ENCODE measurements around the gene DAGLA.

Gene DAGLA

GRCh38 chr11:61714916-61715315, 34.7 kb downstream of the DAGLA start:
- Histone ChIP-seq H3K27me3 (no peaks in the 10 kb centered on the region), H3K36me3 (no peaks in the 10 kb centered on the region), H3K9ac (no peak overlapping the region), H3K9me3 (replicated peaks in 1 of 11) (no peaks in the 10 kb centered on the region), H3K4me1 (peaks cover 79 to 97% (median 88%) of the 10 kb centered on the region in 10 experiments), H3K4me2 (peak overlapping the region in 8 of 11 experiments; percentile 91 to 100 (median 96); a peak in 13 of 22 replicates), H3K27ac (no peak overlapping the region), H3K4me3 (no peak overlapping the region), H4K20me1 (peaks cover 0 to 71% (median 0%) of the 10 kb centered on the region in 11 experiments; a peak in 6 of 22 replicates)
- TF ChIP-seq Cebpa-rat (IDR thresholded peaks at IDR 0.05), result no peak

DNA sequence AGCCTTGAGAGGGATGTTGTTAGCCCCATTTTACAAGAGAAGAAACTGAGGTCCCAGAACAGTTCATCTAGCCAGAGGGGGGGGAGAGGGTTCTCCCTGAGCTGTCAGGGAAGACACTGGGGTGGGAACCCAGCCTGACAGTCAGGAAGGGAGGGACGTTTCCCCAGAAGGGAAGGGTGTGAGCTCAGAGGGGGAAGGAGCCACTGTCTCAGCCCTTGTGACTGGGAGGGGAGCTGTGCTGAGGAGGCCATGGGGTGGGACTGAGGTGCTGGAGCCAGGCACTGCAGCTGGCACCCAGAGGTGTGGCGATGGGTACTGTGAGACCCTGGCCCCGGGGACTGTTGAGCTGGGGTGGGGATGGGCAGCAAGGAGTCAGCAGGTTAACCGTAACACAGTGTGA, 35.7 kb downstream of the DAGLA start:
- H3K4me3 ChIP-seq, result peak overlapping the region in 1 of 10 experiments; percentile 47; a peak in 2 of 20 replicates
- H3K4me1 ChIP-seq, result peaks cover 75 to 94% (median 79%) of the 10 kb centered on the region in 10 experiments

DNA sequence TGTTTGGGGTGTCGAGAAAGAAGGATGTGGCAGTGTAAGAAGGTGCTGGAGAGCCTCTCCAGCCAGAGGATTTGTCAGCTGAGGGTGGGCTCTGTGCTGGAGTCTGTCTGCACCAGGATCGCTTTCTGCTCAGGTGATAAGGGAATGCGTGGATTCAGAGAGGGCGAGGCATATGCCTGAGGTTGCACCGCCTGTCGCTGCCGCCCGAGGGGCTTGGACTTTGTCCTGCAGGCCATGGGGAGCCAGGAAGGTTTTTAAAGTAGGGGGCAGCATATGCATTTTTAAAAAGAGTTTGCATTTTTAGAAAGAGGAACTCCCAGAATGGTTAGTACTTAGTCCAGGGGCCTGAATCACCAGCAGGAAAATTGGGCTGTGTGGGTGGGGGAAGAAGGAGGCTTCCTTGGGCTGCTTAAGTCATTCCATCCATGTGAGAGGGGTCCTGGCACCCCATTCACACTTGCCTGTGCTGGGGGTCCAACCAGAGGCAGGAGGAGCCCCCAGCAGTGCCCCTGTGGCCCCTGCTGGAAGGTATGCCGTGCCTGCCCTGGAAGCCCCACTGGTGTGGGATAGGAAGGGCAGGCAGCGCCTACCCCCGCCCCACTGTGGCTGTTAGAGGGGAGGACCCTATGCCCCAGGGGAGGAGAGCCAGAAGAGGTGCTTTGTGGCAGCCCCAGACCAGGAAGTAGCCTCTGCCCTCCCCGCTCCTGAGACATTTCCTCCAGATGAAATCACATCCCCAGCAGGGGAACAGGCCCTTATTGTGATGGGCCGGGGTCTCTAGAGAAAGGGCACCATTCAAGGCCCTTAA, 36.5 kb downstream of the DAGLA start:
- H3K4me1 ChIP-seq, result peaks cover 69 to 90% (median 74%) of the 10 kb centered on the region in 10 experiments
- H3K4me2 ChIP-seq, result peak overlapping the region; percentile 91 to 100 (median 96)
- peak overlapping the region in 4 of 10 experiments; percentile 27 to 55 (median 40); a peak in 6 of 20 replicates for H3K4me3 ChIP-seq
- H4K20me1 ChIP-seq, result peaks cover 0 to 64% (median 0%) of the 10 kb centered on the region in 11 experiments; a peak in 6 of 22 replicates
- peaks cover 0 to 9% (median 0%) of the 10 kb centered on the region in 11 experiments; a peak in 2 of 22 replicates for H3K36me3 ChIP-seq
- no peaks in the 10 kb centered on the region for H3K27me3 ChIP-seq
- H3K27ac ChIP-seq, result peak overlapping the region in 10 of 11 experiments; percentile 30 to 81 (median 68); a peak in 18 of 22 replicates
- TF ChIP-seq Cebpa-rat (IDR thresholded peaks at IDR 0.05), result no peak
- H3K9me3 ChIP-seq (replicated peaks in 1 of 11), result no peaks in the 10 kb centered on the region
- H3K9ac ChIP-seq, result peak overlapping the region; percentile 44 to 69 (median 57); a peak in 18 of 22 replicates

More for the DNA sequence above, 35.7 kb downstream of the DAGLA start:
- Histone ChIP-seq H3K27me3 (no peaks in the 10 kb centered on the region), H3K27ac (peak overlapping the region in 2 of 11 experiments; percentile 77; a peak in 1 of 22 replicates), H3K4me2 (peak overlapping the region; percentile 91 to 100 (median 96)), H3K9me3 (replicated peaks in 1 of 11) (no peaks in the 10 kb centered on the region), H4K20me1 (peaks cover 0 to 72% (median 0%) of the 10 kb centered on the region in 11 experiments; a peak in 6 of 22 replicates), H3K9ac (peak overlapping the region in 6 of 11 experiments; percentile 9 to 67 (median 28); a peak in 5 of 22 replicates), H3K36me3 (peaks cover 0 to 9% (median 0%) of the 10 kb centered on the region in 11 experiments; a peak in 2 of 22 replicates)
- no peak for TF ChIP-seq Cebpa-rat (IDR thresholded peaks at IDR 0.05)

DNA sequence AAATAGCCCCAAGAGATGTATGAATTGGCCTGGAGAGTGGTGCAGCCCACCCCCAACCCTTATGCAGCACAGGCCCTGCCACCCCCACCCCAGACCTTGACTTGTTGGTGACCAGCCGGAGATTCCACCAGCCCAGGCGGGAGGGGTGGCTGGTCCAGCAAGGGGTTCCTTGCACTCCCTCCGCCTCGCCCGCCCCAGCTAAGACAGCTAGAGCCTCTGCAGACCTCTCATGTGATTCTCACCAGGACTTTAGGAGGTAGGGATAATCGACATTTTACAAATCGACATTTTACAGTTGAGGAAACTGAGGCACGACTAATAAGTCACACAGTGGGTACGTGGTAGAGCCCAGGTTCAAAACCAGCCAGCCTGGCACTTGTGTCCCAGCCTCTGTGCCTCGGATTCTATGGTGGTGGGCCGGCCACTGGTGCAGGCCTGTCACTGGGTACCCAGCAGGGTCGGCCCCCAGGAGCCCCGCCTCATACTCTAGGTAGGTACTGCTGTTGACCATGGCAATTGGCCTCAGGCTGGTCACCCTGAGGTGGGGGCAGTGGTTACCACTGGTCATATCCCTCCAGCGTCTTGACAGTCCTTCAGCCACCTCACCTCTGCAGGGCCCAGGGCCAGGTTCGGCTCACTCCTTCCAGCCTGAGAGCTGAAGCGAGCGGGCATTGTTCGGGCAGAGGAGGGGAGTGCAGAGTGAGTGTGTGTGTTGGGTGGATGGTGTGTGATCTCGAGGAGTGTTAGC, 37.3 kb downstream of the DAGLA start:
- H3K4me1 ChIP-seq, result peaks cover 66 to 84% (median 73%) of the 10 kb centered on the region in 10 experiments
- H3K36me3 ChIP-seq, result peaks cover 0 to 9% (median 0%) of the 10 kb centered on the region in 11 experiments; a peak in 2 of 22 replicates
- H3K27me3 ChIP-seq, result no peaks in the 10 kb centered on the region
- no peak for TF ChIP-seq Cebpa-rat (IDR thresholded peaks at IDR 0.05)
- no peaks in the 10 kb centered on the region for H3K9me3 ChIP-seq (replicated peaks in 1 of 11)
- H3K27ac ChIP-seq, result peak overlapping the region in 7 of 11 experiments; percentile 29 to 81 (median 75); a peak in 14 of 22 replicates
- peak overlapping the region in 8 of 11 experiments; percentile 15 to 69 (median 58); a peak in 9 of 22 replicates for H3K9ac ChIP-seq
- peak overlapping the region in 1 of 10 experiments; percentile 55; a peak in 2 of 20 replicates for H3K4me3 ChIP-seq
- peaks cover 0 to 56% (median 0%) of the 10 kb centered on the region in 11 experiments; a peak in 6 of 22 replicates for H4K20me1 ChIP-seq
- H3K4me2 ChIP-seq, result peak overlapping the region; percentile 91 to 100 (median 96)

DNA sequence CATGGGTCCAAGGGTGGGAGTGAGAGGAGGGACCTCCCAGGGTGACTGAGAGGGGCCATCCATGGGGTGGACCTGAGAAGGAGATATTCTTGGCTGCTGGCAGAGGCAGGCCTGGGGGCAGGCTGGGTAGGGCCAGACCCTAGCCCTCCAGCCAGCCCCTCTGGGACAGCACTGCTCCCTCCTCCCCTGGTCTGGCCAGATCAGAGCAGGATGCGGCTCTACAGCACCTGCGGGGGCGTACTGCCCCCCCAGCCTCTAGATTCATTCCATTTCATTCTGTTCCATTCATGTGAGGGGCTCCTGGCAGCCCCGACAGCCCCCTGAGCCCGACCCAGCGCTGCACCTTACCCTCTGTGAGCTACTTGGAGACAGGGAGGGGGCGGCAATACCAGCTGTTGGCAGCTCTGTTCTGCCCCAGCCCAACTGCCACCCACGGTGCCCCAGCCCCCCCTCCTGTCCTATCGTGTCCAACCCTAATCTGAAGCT, 37.9 kb downstream of the DAGLA start:
- H3K9me3 ChIP-seq (replicated peaks in 1 of 11), result no peaks in the 10 kb centered on the region
- H3K9ac ChIP-seq, result peak overlapping the region in 6 of 11 experiments; percentile 10 to 60 (median 37); a peak in 7 of 22 replicates
- H3K27ac ChIP-seq, result peak overlapping the region in 4 of 11 experiments; percentile 9 to 46 (median 34); a peak in 8 of 22 replicates
- H3K36me3 ChIP-seq, result peaks cover 0 to 12% (median 0%) of the 10 kb centered on the region in 11 experiments; a peak in 3 of 22 replicates
- H3K27me3 ChIP-seq, result no peaks in the 10 kb centered on the region
- peaks cover 66 to 80% (median 73%) of the 10 kb centered on the region in 10 experiments for H3K4me1 ChIP-seq
- no peak for TF ChIP-seq Cebpa-rat (IDR thresholded peaks at IDR 0.05)
- peak overlapping the region; percentile 91 to 100 (median 96) for H3K4me2 ChIP-seq
- no peak overlapping the region for H3K4me3 ChIP-seq
- peaks cover 0 to 51% (median 0%) of the 10 kb centered on the region in 11 experiments; a peak in 5 of 22 replicates for H4K20me1 ChIP-seq

DNA sequence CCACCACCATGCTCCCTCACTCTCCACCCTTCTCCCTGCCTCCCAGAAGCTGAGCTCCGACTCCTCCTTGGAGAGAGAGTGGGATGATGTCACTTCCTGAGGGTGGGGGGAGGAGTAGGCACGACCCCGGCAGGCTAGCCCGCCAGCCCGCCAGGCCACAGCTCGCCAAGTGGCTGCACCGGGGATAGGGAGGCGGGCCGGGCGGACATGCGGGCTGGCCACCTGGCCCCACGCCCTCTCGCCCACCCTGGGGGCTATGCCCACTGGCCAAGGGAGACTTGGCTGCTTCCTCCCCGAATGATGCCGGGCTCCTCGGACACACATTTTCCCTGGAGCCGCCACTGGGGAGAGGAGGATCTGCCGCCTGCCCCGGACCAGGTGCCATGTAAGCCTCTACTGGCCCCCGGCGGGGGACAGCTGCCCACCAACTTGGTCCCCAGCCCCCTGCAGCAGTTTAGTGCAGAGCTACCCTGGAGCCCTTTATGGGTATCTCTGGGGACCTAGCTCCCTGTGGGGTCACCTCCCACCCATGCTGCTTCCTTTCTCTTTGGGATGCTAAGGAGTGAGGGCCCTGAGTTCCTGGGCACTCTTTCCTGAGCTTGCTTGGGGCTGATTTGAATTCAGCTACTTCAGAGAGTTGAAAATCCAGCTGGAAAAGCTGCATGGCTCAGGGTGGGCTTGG, 38.6 kb downstream of the DAGLA start:
- H4K20me1 ChIP-seq, result peaks cover 0 to 46% (median 0%) of the 10 kb centered on the region in 11 experiments; a peak in 5 of 22 replicates
- no peaks in the 10 kb centered on the region for H3K27me3 ChIP-seq
- H3K36me3 ChIP-seq, result peaks cover 0 to 19% (median 0%) of the 10 kb centered on the region in 11 experiments; a peak in 3 of 22 replicates
- H3K4me1 ChIP-seq, result peaks cover 59 to 73% (median 66%) of the 10 kb centered on the region in 10 experiments
- H3K27ac ChIP-seq, result no peak overlapping the region
- H3K4me3 ChIP-seq, result no peak overlapping the region
- no peak for TF ChIP-seq Cebpa-rat (IDR thresholded peaks at IDR 0.05)
- H3K9me3 ChIP-seq (replicated peaks in 1 of 11), result no peaks in the 10 kb centered on the region
- peak overlapping the region; percentile 39 to 100 (median 92); a peak in 21 of 22 replicates for H3K4me2 ChIP-seq
- H3K9ac ChIP-seq, result no peak overlapping the region

- Histone ChIP-seq H3K9ac (no peak overlapping the region), H3K4me1 (peaks cover 47 to 62% (median 55%) of the 10 kb centered on the region in 10 experiments), H3K27me3 (no peaks in the 10 kb centered on the region), H3K9me3 (replicated peaks in 1 of 11) (no peaks in the 10 kb centered on the region), H3K4me2 (peak overlapping the region in 5 of 11 experiments; percentile 5 to 98 (median 78); a peak in 4 of 22 replicates), H3K27ac (no peak overlapping the region), H3K4me3 (no peak overlapping the region), H4K20me1 (peaks cover 0 to 36% (median 0%) of the 10 kb centered on the region in 11 experiments; a peak in 5 of 22 replicates), H3K36me3 (peaks cover 0 to 31% (median 0%) of the 10 kb centered on the region in 11 experiments; a peak in 4 of 22 replicates)
- no peak for TF ChIP-seq Cebpa-rat (IDR thresholded peaks at IDR 0.05)
Observed at GRCh38 chr11:61719978-61720377, 39.8 kb downstream of the DAGLA start.

Measured in BLaER1 treated with 17β-estradiol and CSF1 and Interleukin-3, amounts not matched to agents 10 nM and 100 nM (cell line).